CD4-positive, alpha-beta memory T cell (primary cell): ENCODE results near the gene DENND4A. TPM values are rescaled to one million over a fixed set of nuclear protein-coding genes. Genes with fewer than 3 reads are reported as not detected.

ENCODE experiments used
- CTCF ChIA-PET: fragments of 350-600 bp; sonication (Branson Sonifier 250); formaldehyde crosslinking; loops from one replicate; lab custom pipeline; 2021; ENCODE audit warnings: inconsistent platforms; ENCODE audit not compliant: partially characterized antibody; lab: Charles Lee
- POLR2A ChIA-PET: fragments of 350-600 bp; sonication (Branson Sonifier 250); formaldehyde crosslinking; loops from one replicate; lab custom pipeline; 2021; ENCODE audit not compliant: partially characterized antibody; lab: Charles Lee
- DNase-seq, 5 donors: peaks; one replicate each; pipeline versions ENCODE4 v3.0.0 to v3.0.0-alpha.2; 2020 to 2022; ENCODE audit warnings: mixed read lengths in 1 of 5
- H3K27ac ChIP-seq: one replicate; pipeline ENCODE4 v1.7.0; 2013; ENCODE audit warnings: low read depth, low read length
- H3K27me3 ChIP-seq: 2 replicates; pipeline ENCODE4 v1.7.0; 2013; ENCODE audit warnings: mild to moderate bottlenecking, low read length, moderate library complexity; ENCODE audit not compliant: insufficient read depth
- H3K36me3 ChIP-seq: 2 replicates; pipeline ENCODE4 v1.7.0; 2013; ENCODE audit warnings: mild to moderate bottlenecking, low read length, moderate library complexity; ENCODE audit not compliant: insufficient read depth
- H3K4me1 ChIP-seq: 2 replicates; pipeline ENCODE4 v1.7.0; 2013; ENCODE audit warnings: mild to moderate bottlenecking, low read length, moderate library complexity; ENCODE audit not compliant: insufficient read depth
- H3K4me3 ChIP-seq, 2 donors: one replicate each; pipeline ENCODE4 v1.7.0; 2013; ENCODE audit warnings: low read length in 2 of 2, mild to moderate bottlenecking in 1 of 2
- H3K9me3 ChIP-seq, 2 donors: one replicate each; pipeline ENCODE4 v1.7.0; 2013; ENCODE audit warnings: low read length in 2 of 2, control low read depth in 1 of 2; ENCODE audit not compliant: control insufficient read depth in 1 of 2
- H3K27ac Mint-ChIP-seq, 7 donors: one replicate each; pipeline ENCODE4 v1.8.0; 2020 to 2021; ENCODE audit warnings: mixed read lengths in 7 of 7, mild to moderate bottlenecking in 6 of 7, inconsistent platforms in 3 of 7, moderate library complexity in 3 of 7
- H3K27me3 Mint-ChIP-seq, 2 donors: one replicate each; pipeline ENCODE4 v1.8.0; 2020 to 2021; ENCODE audit warnings: mixed read lengths in 2 of 2
- H3K36me3 Mint-ChIP-seq, 2 donors: one replicate each; pipeline ENCODE4 v1.8.0; 2020 to 2021; ENCODE audit warnings: mixed read lengths in 2 of 2, inconsistent platforms in 1 of 2, mild to moderate bottlenecking in 1 of 2
- H3K4me1 Mint-ChIP-seq, 4 donors: one replicate each; pipeline ENCODE4 v1.8.0; 2020 to 2021; ENCODE audit warnings: mixed read lengths in 4 of 4, mild to moderate bottlenecking in 1 of 4
- H3K4me3 Mint-ChIP-seq, 8 donors: one replicate each; pipeline ENCODE4 v1.8.0; 2020 to 2021; ENCODE audit warnings: mixed read lengths in 8 of 8, mild to moderate bottlenecking in 7 of 8, moderate library complexity in 6 of 8, inconsistent platforms in 3 of 8
- H3K9me3 Mint-ChIP-seq, 8 donors: one replicate each; pipeline ENCODE4 v1.8.0; 2020 to 2021; ENCODE audit warnings: mixed read lengths in 8 of 8, mild to moderate bottlenecking in 5 of 8, inconsistent platforms in 3 of 8, moderate library complexity in 1 of 8
- intact Hi-C: fragments of 100-400 bp; cut with micrococcal nuclease; formaldehyde crosslinking; loops from one replicate; pipeline ENCODE4 v1.15.1; 2023
- polyA plus RNA-seq, 2 donors: library from polyadenylated mRNA; unstranded; fragments of 300-500 nt; fragmentation: Illumina TruSeq; gene quantifications; one replicate each; pipeline ENCODE4 v1.2.3, GENCODE V29; 2021
- total RNA-seq, 2 experiments: library from RNA; stranded (reverse); gene quantifications; one replicate each; pipeline ENCODE4 v1.2.3, GENCODE V29; 2021

Gene DENND4A
- total and polyA plus RNA-seq, 4 experiments from 2014 or later = 8.4 to 69.4 (median 42.2) TPM

DNA sequence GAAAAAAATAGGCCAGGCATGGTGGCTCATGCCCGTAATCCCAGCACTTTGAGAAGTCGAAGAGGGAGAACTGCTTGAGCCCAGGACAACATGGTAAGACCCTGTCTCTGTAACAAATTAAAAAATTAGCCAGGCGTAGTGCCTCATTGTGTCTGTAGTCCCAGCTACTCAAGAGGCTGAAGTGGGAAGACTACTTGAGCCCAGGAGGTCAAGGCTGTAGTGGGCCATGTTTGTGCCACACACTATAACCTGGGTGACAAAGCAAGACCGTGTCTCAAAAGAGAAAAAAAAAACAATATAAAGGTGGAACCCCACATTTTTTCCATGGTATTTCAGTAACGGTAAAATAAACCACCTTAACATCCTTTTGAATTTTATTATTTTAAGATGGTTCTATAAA, 69.9 kb downstream of the DENND4A start:
- no peak overlapping the region for H3K27ac Mint-ChIP-seq
- no peak for DNase-seq
- peaks cover 0 to 5% (median 0%) of the 10 kb centered on the region in 4 donors for H3K4me1 Mint-ChIP-seq
- no peaks in the 10 kb centered on the region for H3K9me3 Mint-ChIP-seq
- H3K27me3 ChIP-seq = no peaks in the 10 kb centered on the region
- no peaks in the 10 kb centered on the region for H3K4me1 ChIP-seq
- H3K4me3 Mint-ChIP-seq = no peak overlapping the region
- intact Hi-C loops = loop anchor here (2.0 to 10.0 kb wide), 2 partner anchors 13 to 47 kb away; no protein-coding TSS in a partner anchor
- ChIA-PET CTCF (interaction anchor here (1.0 to 1.3 kb wide), 2 partner anchors 40 to 102 kb away, joined by 3 read pairs; no protein-coding TSS in a partner anchor), POLR2A (no interaction called here)
- H3K27ac ChIP-seq = no peak overlapping the region
- H3K9me3 ChIP-seq = no peaks in the 10 kb centered on the region
- no peak overlapping the region for H3K4me3 ChIP-seq
- peaks cover 50 to 60% of the 10 kb centered on the region in 2 donors for H3K36me3 Mint-ChIP-seq
- H3K36me3 ChIP-seq = peaks cover 27% of the 10 kb centered on the region
- no peaks in the 10 kb centered on the region for H3K27me3 Mint-ChIP-seq

- DNase-seq = no peak
- Mint-ChIP-seq H3K4me3 (no peak overlapping the region), H3K27ac (no peak overlapping the region), H3K27me3 (no peaks in the 10 kb centered on the region), H3K4me1 (peaks cover 0 to 5% (median 0%) of the 10 kb centered on the region in 4 donors), H3K36me3 (peaks cover 46 to 54% of the 10 kb centered on the region in 2 donors), H3K9me3 (peaks cover 0 to 1% (median 0%) of the 10 kb centered on the region in 8 donors)
- ChIA-PET CTCF (interaction anchor here (0.6 kb wide), 1 partner anchor 145 kb away, joined by 3 read pairs; no protein-coding TSS in a partner anchor), POLR2A (no interaction called here)
- H3K4me3 ChIP-seq = no peak overlapping the region
- intact Hi-C loops = no loop called here
- H3K27ac ChIP-seq = no peak overlapping the region
- H3K36me3 ChIP-seq = peaks cover 21% of the 10 kb centered on the region
- H3K4me1 ChIP-seq = no peaks in the 10 kb centered on the region
- no peaks in the 10 kb centered on the region for H3K27me3 ChIP-seq
- H3K9me3 ChIP-seq = no peaks in the 10 kb centered on the region
Measured at GRCh38 chr15:65712415-65712814, 79.7 kb downstream of the DENND4A start.

GRCh38 chr15:65695081-65695480, 97.0 kb downstream of the DENND4A start:
- DNase-seq = no peak
- Histone ChIP-seq H3K4me3 (no peak overlapping the region), H3K27me3 (no peaks in the 10 kb centered on the region), H3K36me3 (peaks cover 42% of the 10 kb centered on the region), H3K27ac (no peak overlapping the region), H3K9me3 (no peaks in the 10 kb centered on the region), H3K4me1 (no peaks in the 10 kb centered on the region)
- H3K4me3 Mint-ChIP-seq = no peak overlapping the region
- H3K4me1 Mint-ChIP-seq = no peaks in the 10 kb centered on the region
- H3K36me3 Mint-ChIP-seq = peaks cover 42 to 69% of the 10 kb centered on the region in 2 donors
- intact Hi-C loops = no loop called here
- no peak overlapping the region for H3K27ac Mint-ChIP-seq
- no peaks in the 10 kb centered on the region for H3K9me3 Mint-ChIP-seq
- CTCF ChIA-PET = no interaction called here
- H3K27me3 Mint-ChIP-seq = no peaks in the 10 kb centered on the region
- POLR2A ChIA-PET = no interaction called here

DNA sequence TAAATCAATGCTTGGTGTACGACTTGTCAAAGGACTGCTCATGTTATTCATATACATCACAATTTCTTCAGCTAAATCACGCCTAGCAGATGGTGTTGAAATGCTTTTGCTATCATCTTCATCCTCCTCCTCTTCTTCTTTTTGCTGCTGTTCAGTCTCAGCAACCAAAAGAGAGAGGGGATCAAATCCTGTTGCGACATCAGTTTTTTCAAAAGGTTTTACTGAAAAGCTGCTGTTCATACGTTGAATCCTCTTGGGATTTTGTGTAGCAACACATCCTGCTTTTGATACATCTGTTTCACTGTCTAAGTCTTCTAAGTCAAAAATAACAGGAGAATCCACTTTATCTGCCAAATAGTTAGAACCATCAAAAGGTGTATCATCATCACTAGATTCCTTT, 101.3 kb downstream of the DENND4A start:
- Histone ChIP-seq H3K27ac (no peak overlapping the region), H3K27me3 (no peaks in the 10 kb centered on the region), H3K4me1 (no peaks in the 10 kb centered on the region), H3K4me3 (no peak overlapping the region), H3K9me3 (no peaks in the 10 kb centered on the region), H3K36me3 (peaks cover 41% of the 10 kb centered on the region)
- no peak overlapping the region for H3K4me3 Mint-ChIP-seq
- H3K27ac Mint-ChIP-seq = no peak overlapping the region
- no peaks in the 10 kb centered on the region for H3K27me3 Mint-ChIP-seq
- CTCF ChIA-PET = interaction anchor here (1.5 kb wide), 1 partner anchor 10 kb away, joined by 4 read pairs; no protein-coding TSS in a partner anchor
- H3K36me3 Mint-ChIP-seq = peaks cover 58 to 69% of the 10 kb centered on the region in 2 donors
- peaks cover 0 to 3% (median 0%) of the 10 kb centered on the region in 8 donors for H3K9me3 Mint-ChIP-seq
- DNase-seq = no peak
- POLR2A ChIA-PET = interaction anchor here (1.4 kb wide), 1 partner anchor 18 kb away, joined by 3 read pairs; no protein-coding TSS in a partner anchor
- no peaks in the 10 kb centered on the region for H3K4me1 Mint-ChIP-seq
- intact Hi-C loops = no loop called here

GRCh38 chr15:65690173-65690572, 101.9 kb downstream of the DENND4A start:
- no peak overlapping the region for H3K4me3 Mint-ChIP-seq
- no peak for DNase-seq
- H3K27ac Mint-ChIP-seq = no peak overlapping the region
- peaks cover 0 to 3% (median 0%) of the 10 kb centered on the region in 8 donors for H3K9me3 Mint-ChIP-seq
- peaks cover 58 to 65% of the 10 kb centered on the region in 2 donors for H3K36me3 Mint-ChIP-seq
- POLR2A ChIA-PET = interaction anchor here (1.4 kb wide), 1 partner anchor 18 kb away, joined by 3 read pairs; no protein-coding TSS in a partner anchor
- H3K27me3 ChIP-seq = no peaks in the 10 kb centered on the region
- H3K4me1 ChIP-seq = no peaks in the 10 kb centered on the region
- CTCF ChIA-PET = interaction anchor here (1.1 to 1.5 kb wide), 2 partner anchors 10 to 167 kb away, joined by 4 to 5 read pairs; no protein-coding TSS in a partner anchor
- H3K27me3 Mint-ChIP-seq = no peaks in the 10 kb centered on the region
- H3K36me3 ChIP-seq = peaks cover 38% of the 10 kb centered on the region
- no peak overlapping the region for H3K27ac ChIP-seq
- intact Hi-C loops = no loop called here
- H3K4me1 Mint-ChIP-seq = peaks cover 0 to 1% (median 0%) of the 10 kb centered on the region in 4 donors
- no peak overlapping the region for H3K4me3 ChIP-seq
- no peaks in the 10 kb centered on the region for H3K9me3 ChIP-seq

DNA sequence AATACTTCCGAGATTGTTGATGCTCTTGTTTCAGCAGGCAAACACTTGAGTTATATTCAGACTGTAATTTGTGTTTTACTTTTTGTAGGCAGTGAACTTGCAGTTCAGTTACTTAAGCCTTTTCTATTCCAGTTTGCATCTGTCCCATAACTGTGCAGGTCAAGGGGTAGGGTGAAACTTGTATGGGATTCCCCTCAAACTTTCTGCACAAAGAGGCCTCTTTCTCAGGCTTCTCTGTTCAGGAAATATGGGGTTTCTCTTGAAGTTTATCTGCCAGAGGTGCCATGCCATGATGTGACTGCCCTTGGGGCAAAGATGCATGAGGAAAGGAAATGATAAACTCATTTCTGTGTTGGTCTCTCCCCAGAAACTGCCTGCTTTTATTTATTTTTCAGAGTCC, 103.6 kb downstream of the DENND4A start:
- no peak for DNase-seq
- Mint-ChIP-seq H3K36me3 (peaks cover 52 to 60% of the 10 kb centered on the region in 2 donors), H3K27ac (no peak overlapping the region), H3K4me1 (peaks cover 0 to 9% (median 2%) of the 10 kb centered on the region in 4 donors), H3K4me3 (no peak overlapping the region), H3K9me3 (peaks cover 0 to 3% (median 0%) of the 10 kb centered on the region in 8 donors), H3K27me3 (no peaks in the 10 kb centered on the region)
- Histone ChIP-seq H3K9me3 (no peaks in the 10 kb centered on the region), H3K27me3 (no peaks in the 10 kb centered on the region), H3K36me3 (peaks cover 31% of the 10 kb centered on the region), H3K4me3 (no peak overlapping the region), H3K27ac (no peak overlapping the region), H3K4me1 (no peaks in the 10 kb centered on the region)
- CTCF ChIA-PET = no interaction called here
- POLR2A ChIA-PET = no interaction called here
- intact Hi-C loops = no loop called here

GRCh38 chr15:65682404-65682911, 109.6 kb downstream of the DENND4A start:
- H3K27me3 Mint-ChIP-seq = no peaks in the 10 kb centered on the region
- H3K27ac ChIP-seq = no peak overlapping the region
- no peak overlapping the region for H3K4me3 Mint-ChIP-seq
- H3K4me1 Mint-ChIP-seq = peaks cover 2 to 9% (median 5%) of the 10 kb centered on the region in 4 donors
- POLR2A ChIA-PET = no interaction called here
- H3K9me3 ChIP-seq = no peaks in the 10 kb centered on the region
- peaks cover 2 to 15% of the 10 kb centered on the region in 2 donors for H3K36me3 Mint-ChIP-seq
- no peak overlapping the region for H3K4me3 ChIP-seq
- H3K36me3 ChIP-seq = no peaks in the 10 kb centered on the region
- H3K4me1 ChIP-seq = no peaks in the 10 kb centered on the region
- no peaks in the 10 kb centered on the region for H3K27me3 ChIP-seq
- intact Hi-C loops = no loop called here
- no peaks in the 10 kb centered on the region for H3K9me3 Mint-ChIP-seq
- DNase-seq = no peak
- CTCF ChIA-PET = interaction anchor here (0.8 to 1.3 kb wide), 2 partner anchors 13 to 39 kb away, joined by 3 read pairs; no protein-coding TSS in a partner anchor
- peak overlapping the region in 1 of 7 donors; percentile 43 for H3K27ac Mint-ChIP-seq
